ENCODE measurements around the gene APOB.

Gene APOB

GRCh38 chr2:21037671-21038108 is 6.2 kb downstream of the APOB start:
- H3K27ac ChIP-seq (ENCODE audit: insufficient read depth, low read depth, low read length, poor library complexity, severe bottlenecking): no peak overlapping the region
- no peaks in the 10 kb centered on the region for H3K36me3 ChIP-seq (ENCODE audit: control insufficient read depth, insufficient read depth, low read length)
- no peaks in the 10 kb centered on the region for H3K27me3 ChIP-seq (ENCODE audit: control insufficient read depth, insufficient read depth, low read length, poor library complexity, severe bottlenecking)
- 93% methylated on average over 3 of the region's 3 CpGs for WGBS, 2 experiments
- no peaks in the 10 kb centered on the region for H3K4me1 ChIP-seq (ENCODE audit: control insufficient read depth, insufficient read depth, low read length)
- no peak overlapping the region for H3K4me3 ChIP-seq (ENCODE audit: insufficient read depth, low read depth, low read length)
- H3K9me3 ChIP-seq (ENCODE audit: control insufficient read depth, low read length): no peaks in the 10 kb centered on the region

GRCh38 chr2:21036708-21037670 is 6.9 kb downstream of the APOB start:
- Histone ChIP-seq H3K27ac (ENCODE audit: insufficient read depth, low read depth, low read length, poor library complexity, severe bottlenecking) (no peak overlapping the region), H3K9me3 (ENCODE audit: control insufficient read depth, low read length) (no peaks in the 10 kb centered on the region), H3K36me3 (ENCODE audit: control insufficient read depth, insufficient read depth, low read length) (no peaks in the 10 kb centered on the region), H3K4me1 (ENCODE audit: control insufficient read depth, insufficient read depth, low read length) (no peaks in the 10 kb centered on the region), H3K27me3 (ENCODE audit: control insufficient read depth, insufficient read depth, low read length, poor library complexity, severe bottlenecking) (no peaks in the 10 kb centered on the region), H3K4me3 (ENCODE audit: insufficient read depth, low read depth, low read length) (no peak overlapping the region)
- WGBS, 2 experiments: 94 to 95% methylated on average over 15 of the region's 15 CpGs

GRCh38 chr2:21035974-21036707 is 7.7 kb downstream of the APOB start:
- H3K36me3 ChIP-seq (ENCODE audit: control insufficient read depth, insufficient read depth, low read length): no peaks in the 10 kb centered on the region
- H3K27me3 ChIP-seq (ENCODE audit: control insufficient read depth, insufficient read depth, low read length, poor library complexity, severe bottlenecking): no peaks in the 10 kb centered on the region
- no peak overlapping the region for H3K4me3 ChIP-seq (ENCODE audit: insufficient read depth, low read depth, low read length)
- 93 to 94% methylated on average over 4 of the region's 4 CpGs for WGBS, 2 experiments
- H3K9me3 ChIP-seq (ENCODE audit: control insufficient read depth, low read length): no peaks in the 10 kb centered on the region
- no peak overlapping the region for H3K27ac ChIP-seq (ENCODE audit: insufficient read depth, low read depth, low read length, poor library complexity, severe bottlenecking)
- H3K4me1 ChIP-seq (ENCODE audit: control insufficient read depth, insufficient read depth, low read length): no peaks in the 10 kb centered on the region

DNA sequence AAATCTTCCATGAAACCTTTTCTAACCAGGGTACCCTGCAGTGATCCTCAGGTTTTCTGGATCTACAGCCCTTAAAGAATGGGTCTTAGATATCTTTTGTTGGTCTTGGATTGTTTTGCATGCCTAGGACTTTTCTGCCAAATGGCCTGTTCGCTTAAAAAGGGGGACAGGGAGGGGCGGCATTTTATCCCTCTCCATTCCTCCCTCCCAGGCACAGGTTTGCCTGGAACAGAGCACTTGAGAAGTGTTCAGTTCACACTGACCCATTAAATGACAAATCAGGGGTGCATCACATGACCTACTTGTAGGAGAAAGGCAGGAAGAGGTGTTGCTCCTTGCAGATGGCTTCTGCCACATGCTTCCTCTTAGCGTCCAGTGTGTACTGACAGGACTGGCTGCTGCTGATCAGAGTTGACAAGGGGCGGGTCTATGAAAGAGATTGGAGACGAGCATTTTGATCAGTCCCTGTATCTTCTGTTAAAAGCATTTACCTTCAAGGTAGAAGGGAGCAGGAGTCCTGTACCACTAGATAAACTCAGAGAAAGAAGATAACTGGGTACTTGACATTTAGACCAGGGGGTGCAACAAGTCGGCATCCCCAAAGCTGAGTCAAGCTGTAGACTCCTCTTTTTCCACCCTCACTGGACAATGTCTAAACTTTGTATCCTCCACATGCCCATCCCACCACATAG is 8.4 kb downstream of the APOB start:
- no peaks in the 10 kb centered on the region for H3K27me3 ChIP-seq (ENCODE audit: control insufficient read depth, insufficient read depth, low read length, poor library complexity, severe bottlenecking)
- WGBS, 2 experiments: 93% methylated on average over 6 of the region's 6 CpGs

GRCh38 chr2:21034972-21035279 is 8.9 kb downstream of the APOB start:
- H3K9me3 ChIP-seq (ENCODE audit: control insufficient read depth, low read length): no peaks in the 10 kb centered on the region
- H3K27ac ChIP-seq (ENCODE audit: insufficient read depth, low read depth, low read length, poor library complexity, severe bottlenecking): no peak overlapping the region
- no peak overlapping the region for H3K4me3 ChIP-seq (ENCODE audit: insufficient read depth, low read depth, low read length)
- H3K36me3 ChIP-seq (ENCODE audit: control insufficient read depth, insufficient read depth, low read length): no peaks in the 10 kb centered on the region
- H3K27me3 ChIP-seq (ENCODE audit: control insufficient read depth, insufficient read depth, low read length, poor library complexity, severe bottlenecking): no peaks in the 10 kb centered on the region
- H3K4me1 ChIP-seq (ENCODE audit: control insufficient read depth, insufficient read depth, low read length): no peaks in the 10 kb centered on the region
- WGBS, 2 experiments: 87 to 100% methylated on average over 2 to 3 of the region's 3 CpGs

More for the DNA sequence above, 8.4 kb downstream of the APOB start:
- no peaks in the 10 kb centered on the region for H3K4me1 ChIP-seq (ENCODE audit: control insufficient read depth, insufficient read depth, low read length)
- no peak overlapping the region for H3K27ac ChIP-seq (ENCODE audit: insufficient read depth, low read depth, low read length, poor library complexity, severe bottlenecking)
- H3K9me3 ChIP-seq (ENCODE audit: control insufficient read depth, low read length): no peaks in the 10 kb centered on the region
- H3K4me3 ChIP-seq (ENCODE audit: insufficient read depth, low read depth, low read length): no peak overlapping the region
- H3K36me3 ChIP-seq (ENCODE audit: control insufficient read depth, insufficient read depth, low read length): no peaks in the 10 kb centered on the region

- Histone ChIP-seq H3K27me3 (ENCODE audit: control insufficient read depth, insufficient read depth, low read length, poor library complexity, severe bottlenecking) (no peaks in the 10 kb centered on the region), H3K36me3 (ENCODE audit: control insufficient read depth, insufficient read depth, low read length) (no peaks in the 10 kb centered on the region), H3K4me1 (ENCODE audit: control insufficient read depth, insufficient read depth, low read length) (no peaks in the 10 kb centered on the region), H3K4me3 (ENCODE audit: insufficient read depth, low read depth, low read length) (no peak overlapping the region), H3K27ac (ENCODE audit: insufficient read depth, low read depth, low read length, poor library complexity, severe bottlenecking) (no peak overlapping the region), H3K9me3 (ENCODE audit: control insufficient read depth, low read length) (no peaks in the 10 kb centered on the region)
- WGBS, 2 experiments: 90 to 92% methylated on average over 3 to 4 of the region's 4 CpGs
These were observed 9.5 kb downstream of the APOB start for GRCh38 chr2:21034156-21034971.

DNA sequence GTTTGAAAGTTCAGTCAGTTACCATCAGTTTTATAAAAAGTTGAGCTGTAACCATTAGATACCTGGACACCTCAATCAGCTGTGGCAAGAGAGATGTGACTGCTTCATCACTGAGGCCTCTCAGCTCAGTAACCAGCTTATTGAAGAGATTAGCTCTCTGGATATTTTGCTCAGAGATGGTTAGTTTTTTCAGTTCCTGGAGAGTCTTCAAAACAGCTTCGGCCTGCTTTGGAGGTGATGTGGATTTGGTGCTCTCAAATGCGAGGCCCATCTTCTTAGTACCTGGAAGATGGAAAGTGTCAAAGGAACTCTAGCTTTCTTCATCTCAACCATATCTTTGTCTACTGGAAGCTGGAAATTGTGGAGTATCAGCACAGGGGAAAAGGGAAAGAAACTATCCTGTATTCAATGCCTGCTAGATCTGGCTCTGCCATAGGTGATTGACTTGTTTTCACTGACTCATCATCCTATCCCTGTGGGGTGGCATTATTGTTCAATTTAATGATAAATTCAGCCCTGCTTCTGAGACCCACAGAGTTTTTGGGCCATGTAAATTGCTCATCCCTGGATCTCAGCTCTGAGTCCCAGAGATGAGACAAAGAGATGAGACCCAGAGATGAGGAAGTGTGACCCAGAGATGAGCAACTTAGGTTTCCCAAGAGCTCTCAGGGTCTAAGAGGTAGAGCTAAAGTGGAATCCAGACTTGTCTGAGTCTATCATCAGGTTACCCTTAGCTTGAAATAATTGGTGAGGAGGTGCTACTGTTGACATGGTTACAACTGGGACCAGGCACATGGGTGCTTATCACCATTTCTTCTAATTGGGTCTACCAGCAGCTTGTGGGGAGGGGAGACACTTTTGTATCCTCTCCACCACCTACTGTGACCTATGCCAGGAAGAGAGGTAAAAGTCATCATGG is 10.4 kb downstream of the APOB start:
- no peaks in the 10 kb centered on the region for H3K27me3 ChIP-seq (ENCODE audit: control insufficient read depth, insufficient read depth, low read length, poor library complexity, severe bottlenecking)
- WGBS, 2 experiments: 95 to 96% methylated on average over 2 of the region's 2 CpGs

GRCh38 chr2:21032338-21033236 is 11.3 kb downstream of the APOB start:
- no peaks in the 10 kb centered on the region for H3K27me3 ChIP-seq (ENCODE audit: control insufficient read depth, insufficient read depth, low read length, poor library complexity, severe bottlenecking)
- no peaks in the 10 kb centered on the region for H3K9me3 ChIP-seq (ENCODE audit: control insufficient read depth, low read length)
- H3K4me1 ChIP-seq (ENCODE audit: control insufficient read depth, insufficient read depth, low read length): no peaks in the 10 kb centered on the region
- no peak overlapping the region for H3K4me3 ChIP-seq (ENCODE audit: insufficient read depth, low read depth, low read length)
- H3K27ac ChIP-seq (ENCODE audit: insufficient read depth, low read depth, low read length, poor library complexity, severe bottlenecking): no peak overlapping the region
- no peaks in the 10 kb centered on the region for H3K36me3 ChIP-seq (ENCODE audit: control insufficient read depth, insufficient read depth, low read length)
- 93 to 94% methylated on average over 14 of the region's 14 CpGs for WGBS, 2 experiments

More for the DNA sequence above, 10.4 kb downstream of the APOB start:
- H3K4me3 ChIP-seq (ENCODE audit: insufficient read depth, low read depth, low read length): no peak overlapping the region
- no peaks in the 10 kb centered on the region for H3K9me3 ChIP-seq (ENCODE audit: control insufficient read depth, low read length)
- H3K27ac ChIP-seq (ENCODE audit: insufficient read depth, low read depth, low read length, poor library complexity, severe bottlenecking): no peak overlapping the region
- no peaks in the 10 kb centered on the region for H3K4me1 ChIP-seq (ENCODE audit: control insufficient read depth, insufficient read depth, low read length)
- no peaks in the 10 kb centered on the region for H3K36me3 ChIP-seq (ENCODE audit: control insufficient read depth, insufficient read depth, low read length)

Data from ectodermal cell (in vitro differentiated cells).